ENCODE measurements around the gene NFYB.
"Not testable (repeated sequence)": the region's sequence is repeated elsewhere in the genome, so short reads cannot be mapped to it uniquely, and the experiment has no call there.

The NFYB gene

GRCh38 chr12:104122298-104122697, 15.7 kb downstream of the NFYB start:
- H3K4me3 ChIP-seq, result no peak overlapping the region
- peaks cover 73% of the 10 kb centered on the region for H3K36me3 ChIP-seq (replicated peaks)
- H3K4me1 ChIP-seq, result peaks cover 19% of the 10 kb centered on the region
- DNase-seq (ENCODE audit: low spot score in 2 of 2), result peak in 1 of 2 experiments; percentile 30
- no peaks in the 10 kb centered on the region for H3K27me3 ChIP-seq (ENCODE audit: low read depth)
- in situ Hi-C loops (cut with MboI; ENCODE audit: low sequenced_read_pairs), result no loop called here
- H3K9me3 ChIP-seq, result no peaks in the 10 kb centered on the region

- H3K27me3 ChIP-seq (ENCODE audit: low read depth), result no peaks in the 10 kb centered on the region
- no peak overlapping the region for H3K4me3 ChIP-seq
- peak; percentile 14 to 86 for DNase-seq (ENCODE audit: low spot score in 2 of 2)
Measured at GRCh38 chr12:104121001-104121400, 17.0 kb downstream of the NFYB start.

GRCh38 chr12:104115587-104115975, 22.4 kb downstream of the NFYB start:
- peaks cover 41% of the 10 kb centered on the region for H3K36me3 ChIP-seq (replicated peaks)

More at GRCh38 chr12:104121001-104121400, 17.0 kb downstream of the NFYB start:
- Histone ChIP-seq H3K9me3 (no peaks in the 10 kb centered on the region), H3K36me3 (replicated peaks) (peaks cover 65% of the 10 kb centered on the region), H3K4me1 (peaks cover 19% of the 10 kb centered on the region)
- in situ Hi-C loops (cut with MboI; ENCODE audit: low sequenced_read_pairs), result no loop called here

GRCh38 chr12:104114834-104115586, 23.0 kb downstream of the NFYB start:
- H3K4me3 ChIP-seq; H3K9me3 ChIP-seq; DNase-seq (ENCODE audit: low spot score in 2 of 2); H3K4me1 ChIP-seq; in situ Hi-C loops (cut with MboI; ENCODE audit: low sequenced_read_pairs); H3K27me3 ChIP-seq (ENCODE audit: low read depth): not testable (repeated sequence)
- H3K36me3 ChIP-seq (replicated peaks), result peaks cover 35% of the 10 kb centered on the region

More at GRCh38 chr12:104115587-104115975, 22.4 kb downstream of the NFYB start:
- no peak overlapping the region for H3K4me3 ChIP-seq
- H3K27me3 ChIP-seq (ENCODE audit: low read depth), result no peaks in the 10 kb centered on the region
- in situ Hi-C loops (cut with MboI; ENCODE audit: low sequenced_read_pairs), result no loop called here
- peaks cover 3% of the 10 kb centered on the region; the same call in 1 of the 2 replicates for H3K4me1 ChIP-seq
- DNase-seq (ENCODE audit: low spot score in 2 of 2), result no peak
- H3K9me3 ChIP-seq, result no peaks in the 10 kb centered on the region

- H3K4me1 ChIP-seq, result no peaks in the 10 kb centered on the region
- H3K4me3 ChIP-seq, result no peak overlapping the region
- no peaks in the 10 kb centered on the region for H3K9me3 ChIP-seq
- no peak for DNase-seq (ENCODE audit: low spot score in 2 of 2)
- peaks cover 4% of the 10 kb centered on the region for H3K36me3 ChIP-seq (replicated peaks)
- in situ Hi-C loops (cut with MboI; ENCODE audit: low sequenced_read_pairs), result no loop called here
- H3K27me3 ChIP-seq (ENCODE audit: low read depth), result no peaks in the 10 kb centered on the region
Measured at GRCh38 chr12:104109446-104110271, 28.4 kb downstream of the NFYB start.

- in situ Hi-C loops (cut with MboI; ENCODE audit: low sequenced_read_pairs), result no loop called here
- peak; percentile 60 to 92 for DNase-seq (ENCODE audit: low spot score in 2 of 2)
- Histone ChIP-seq H3K4me1 (no peaks in the 10 kb centered on the region), H3K27me3 (ENCODE audit: low read depth) (no peaks in the 10 kb centered on the region), H3K36me3 (replicated peaks) (no peaks in the 10 kb centered on the region), H3K9me3 (no peaks in the 10 kb centered on the region), H3K4me3 (no peak overlapping the region)
Measured at GRCh38 chr12:104108755-104109445, 29.1 kb downstream of the NFYB start.

- no peak overlapping the region for H3K4me3 ChIP-seq
- H3K27me3 ChIP-seq (ENCODE audit: low read depth), result no peaks in the 10 kb centered on the region
- no peaks in the 10 kb centered on the region for H3K4me1 ChIP-seq
- DNase-seq (ENCODE audit: low spot score in 2 of 2), result no peak
- no peaks in the 10 kb centered on the region for H3K9me3 ChIP-seq
- in situ Hi-C loops (cut with MboI; ENCODE audit: low sequenced_read_pairs), result no loop called here
- peaks cover 5% of the 10 kb centered on the region for H3K36me3 ChIP-seq (replicated peaks)
Measured at GRCh38 chr12:104106965-104107364, 31.0 kb downstream of the NFYB start.

GRCh38 chr12:104105461-104105860, 32.5 kb downstream of the NFYB start:
- Histone ChIP-seq H3K27me3 (ENCODE audit: low read depth) (no peaks in the 10 kb centered on the region), H3K9me3 (no peaks in the 10 kb centered on the region), H3K36me3 (replicated peaks) (peaks cover 5% of the 10 kb centered on the region), H3K4me1 (no peaks in the 10 kb centered on the region), H3K4me3 (no peak overlapping the region)
- DNase-seq (ENCODE audit: low spot score in 2 of 2), result no peak
- in situ Hi-C loops (cut with MboI; ENCODE audit: low sequenced_read_pairs), result no loop called here

GRCh38 chr12:104097954-104098353, 40.1 kb downstream of the NFYB start:
- Histone ChIP-seq H3K27me3 (ENCODE audit: low read depth) (no peaks in the 10 kb centered on the region), H3K36me3 (replicated peaks) (peaks cover 10% of the 10 kb centered on the region), H3K9me3 (no peaks in the 10 kb centered on the region), H3K4me1 (no peaks in the 10 kb centered on the region), H3K4me3 (no peak overlapping the region)
- in situ Hi-C loops (cut with MboI; ENCODE audit: low sequenced_read_pairs), result no loop called here
- no peak for DNase-seq (ENCODE audit: low spot score in 2 of 2)

GRCh38 chr12:104095289-104095688, 42.7 kb downstream of the NFYB start:
- Histone ChIP-seq H3K27me3 (ENCODE audit: low read depth) (no peaks in the 10 kb centered on the region), H3K36me3 (replicated peaks) (peaks cover 9% of the 10 kb centered on the region), H3K4me1 (no peaks in the 10 kb centered on the region), H3K9me3 (no peaks in the 10 kb centered on the region), H3K4me3 (no peak overlapping the region)
- in situ Hi-C loops (cut with MboI; ENCODE audit: low sequenced_read_pairs), result no loop called here
- DNase-seq (ENCODE audit: low spot score in 2 of 2), result no peak

- in situ Hi-C loops (cut with MboI; ENCODE audit: low sequenced_read_pairs), result no loop called here
- H3K36me3 ChIP-seq (replicated peaks), result peaks cover 9% of the 10 kb centered on the region
Measured at GRCh38 chr12:104094284-104094683, 43.7 kb downstream of the NFYB start.

GRCh38 chr12:104091136-104091535, 46.9 kb downstream of the NFYB start:
- no peak for DNase-seq (ENCODE audit: low spot score in 2 of 2)
- in situ Hi-C loops (cut with MboI; ENCODE audit: low sequenced_read_pairs), result no loop called here
- Histone ChIP-seq H3K36me3 (replicated peaks) (peaks cover 7% of the 10 kb centered on the region), H3K4me1 (no peaks in the 10 kb centered on the region), H3K9me3 (no peaks in the 10 kb centered on the region), H3K4me3 (no peak overlapping the region), H3K27me3 (ENCODE audit: low read depth) (no peaks in the 10 kb centered on the region)

More at GRCh38 chr12:104094284-104094683, 43.7 kb downstream of the NFYB start:
- no peak for DNase-seq (ENCODE audit: low spot score in 2 of 2)
- H3K27me3 ChIP-seq (ENCODE audit: low read depth), result no peaks in the 10 kb centered on the region
- H3K9me3 ChIP-seq, result no peaks in the 10 kb centered on the region
- no peak overlapping the region for H3K4me3 ChIP-seq
- H3K4me1 ChIP-seq, result no peaks in the 10 kb centered on the region

- in situ Hi-C loops (cut with MboI; ENCODE audit: low sequenced_read_pairs), result no loop called here
- H3K27me3 ChIP-seq (ENCODE audit: low read depth), result no peaks in the 10 kb centered on the region
- DNase-seq (ENCODE audit: low spot score in 2 of 2), result peak; percentile 26 to 50
- peaks cover 7% of the 10 kb centered on the region for H3K36me3 ChIP-seq (replicated peaks)
- H3K4me1 ChIP-seq, result no peaks in the 10 kb centered on the region
- H3K4me3 ChIP-seq, result no peak overlapping the region
- no peaks in the 10 kb centered on the region for H3K9me3 ChIP-seq
Measured at GRCh38 chr12:104090685-104091084, 47.3 kb downstream of the NFYB start.
